ENCODE measurements around the gene TASOR.

The TASOR gene

DNA sequence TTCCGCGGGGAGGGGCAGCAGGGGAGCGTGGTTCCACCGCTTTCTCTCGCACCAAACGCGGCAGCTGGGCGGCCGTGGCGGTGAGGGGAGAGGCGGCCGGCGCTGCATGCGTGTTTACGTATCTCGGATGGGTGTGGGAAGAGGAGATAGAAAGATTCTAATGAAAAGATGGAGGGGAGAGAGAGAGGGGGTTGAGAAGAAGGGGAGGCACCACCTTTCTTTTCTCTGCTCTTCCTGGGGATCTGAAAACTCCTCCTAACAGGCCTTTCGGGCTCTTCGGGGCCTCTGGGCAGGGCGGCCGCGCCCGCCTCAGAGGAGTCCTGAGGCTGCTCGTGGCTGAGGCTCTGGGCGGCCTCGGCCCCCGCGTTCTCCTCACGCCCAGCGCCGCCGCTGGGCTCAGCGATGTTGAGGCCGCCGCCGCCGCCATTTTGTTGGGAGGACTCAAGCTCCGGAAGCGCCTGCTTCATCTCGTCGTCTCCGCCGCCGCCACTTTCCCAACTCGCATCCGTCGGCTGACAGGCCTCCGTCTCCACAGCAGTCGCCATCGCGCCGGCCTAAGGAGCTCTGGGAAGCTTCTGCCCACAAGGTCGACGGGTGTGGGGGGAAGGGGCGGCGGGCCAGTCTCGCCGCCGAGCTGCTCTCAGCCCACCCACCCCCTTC is 473 bp downstream of the TASOR start:
- DNase-seq (ENCODE audit: low read depth in 1 of 2, low spot score in 1 of 2), result peak; percentile 57 to 62

DNA sequence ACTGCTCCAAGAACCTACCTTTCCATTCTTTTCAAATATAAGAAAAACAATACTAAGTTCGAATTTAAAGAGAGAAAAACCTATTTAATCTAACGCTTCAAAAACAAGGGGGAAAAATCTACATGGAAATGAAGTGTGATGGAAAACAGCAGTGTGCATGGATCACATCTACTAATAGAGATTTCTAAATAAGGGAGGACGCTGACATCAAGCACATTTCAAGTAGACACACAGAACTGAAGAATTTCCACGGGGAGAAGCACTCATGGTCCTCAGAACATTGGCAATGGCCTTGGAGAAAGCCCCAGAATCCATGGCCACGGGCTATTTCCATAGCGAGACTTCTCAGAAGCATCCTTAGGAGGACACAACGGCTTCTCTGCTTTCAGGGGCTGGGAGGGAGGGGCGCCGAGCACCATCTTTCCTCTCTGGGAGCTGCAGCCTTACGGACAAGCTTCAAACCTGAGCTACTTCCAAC is 1.0 kb downstream of the TASOR start:
- DNase-seq (ENCODE audit: low read depth in 1 of 2, low spot score in 1 of 2), result no peak

DNA sequence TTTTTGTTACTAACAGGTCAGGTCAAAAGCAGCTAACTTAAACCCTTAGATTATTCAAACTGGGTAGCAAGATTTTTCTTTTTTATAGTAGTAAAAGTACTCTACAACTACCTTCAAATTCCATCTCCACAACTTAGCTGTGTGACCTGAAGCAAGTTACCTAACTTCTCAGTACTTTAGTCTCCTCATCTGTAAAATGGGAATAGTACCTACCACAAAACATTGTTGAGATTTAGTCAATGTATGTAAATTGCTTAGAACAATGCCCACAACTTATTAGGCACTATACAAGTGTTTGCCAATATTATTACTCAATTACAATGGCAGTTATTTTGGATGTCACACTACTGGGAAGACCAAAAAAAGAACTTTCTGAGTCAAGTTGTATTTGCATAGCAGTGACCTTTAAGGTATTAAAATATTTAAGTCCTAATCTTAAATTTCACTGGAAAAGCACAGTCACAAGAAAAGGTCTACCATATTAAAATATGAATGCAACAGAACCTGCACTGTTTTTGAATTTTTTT is 2.9 kb downstream of the TASOR start:
- no peak for DNase-seq (ENCODE audit: low read depth in 1 of 2, low spot score in 1 of 2)

DNA sequence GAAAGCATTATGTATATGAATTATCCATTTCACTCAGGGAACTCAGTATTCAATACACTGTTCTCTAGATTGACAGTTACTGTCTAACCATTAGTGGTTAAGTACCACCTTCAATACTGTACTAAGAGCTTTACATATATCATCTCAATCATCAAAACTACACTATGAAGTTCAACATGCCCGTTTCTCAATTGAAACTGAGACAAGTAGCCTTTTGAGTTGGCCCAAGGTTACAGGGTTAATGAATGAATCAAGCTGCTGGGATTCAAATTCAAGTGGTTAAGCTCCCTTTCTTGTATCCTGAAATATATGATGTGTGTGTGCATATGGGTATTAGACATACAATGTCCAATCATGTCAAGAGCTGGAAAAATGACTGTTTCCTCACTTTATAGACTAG is 5.8 kb downstream of the TASOR start:
- no peak for DNase-seq (ENCODE audit: low read depth in 1 of 2, low spot score in 1 of 2)

DNA sequence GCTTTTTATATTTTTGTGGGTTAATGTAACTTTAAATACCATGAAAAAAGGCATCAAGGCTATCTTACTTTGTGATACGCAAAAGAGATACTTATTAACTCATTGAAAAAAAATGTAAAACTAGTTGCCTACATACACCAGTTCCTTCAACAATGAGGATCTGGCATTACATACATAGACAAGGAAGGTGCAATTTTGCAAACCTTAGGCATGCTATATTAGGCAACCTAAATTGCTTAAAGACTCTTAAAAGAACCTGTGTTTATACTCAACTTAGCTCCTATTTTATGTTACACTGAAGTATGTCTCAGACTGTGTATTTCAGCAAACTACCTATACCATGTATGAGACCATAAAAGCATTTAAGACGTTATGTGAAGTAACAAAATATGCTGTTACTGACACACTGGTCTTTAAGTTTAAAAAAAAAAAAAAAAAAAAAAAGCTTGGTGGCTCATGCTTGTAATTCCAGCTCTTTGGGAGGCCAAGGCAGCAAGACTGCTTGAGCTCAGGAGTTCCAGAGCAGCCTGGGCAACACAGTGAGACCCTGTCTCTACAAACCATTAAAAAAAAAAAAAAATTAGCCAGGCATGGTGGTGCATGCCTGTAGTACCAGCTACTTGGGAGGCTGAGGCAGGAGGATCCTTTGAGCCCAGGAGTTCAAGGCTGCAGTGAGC is 9.1 kb downstream of the TASOR start:
- DNase-seq (ENCODE audit: low read depth in 1 of 2, low spot score in 1 of 2), result no peak

DNA sequence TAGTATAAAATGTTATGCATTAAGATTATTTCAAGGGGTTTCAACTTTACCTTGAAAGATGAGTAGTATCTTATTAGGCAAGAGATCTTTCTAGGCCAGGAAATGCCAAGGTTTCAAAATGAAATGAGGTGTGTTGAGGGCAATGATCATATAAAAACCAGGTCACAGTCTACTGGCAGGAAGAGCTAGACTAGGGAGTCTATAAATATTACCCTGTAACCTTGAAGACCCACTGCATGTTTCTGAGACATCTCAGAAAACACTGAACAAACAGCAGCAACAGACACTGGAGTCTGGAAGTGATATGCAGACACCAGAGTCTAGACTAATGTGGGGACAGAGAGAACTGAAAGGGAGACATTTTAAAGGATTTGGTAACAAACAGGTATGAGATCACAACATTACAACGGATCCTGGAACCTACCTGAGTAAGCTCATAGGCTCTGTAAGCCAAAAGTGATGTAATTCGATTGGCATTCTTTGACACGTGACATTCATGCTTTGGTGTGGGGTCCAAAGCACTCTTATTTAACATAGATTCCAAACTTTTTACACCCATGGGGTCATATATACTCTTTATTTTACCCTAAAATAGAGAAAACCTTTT is 15.0 kb downstream of the TASOR start:
- DNase-seq (ENCODE audit: low read depth in 1 of 2, low spot score in 1 of 2), result no peak

DNA sequence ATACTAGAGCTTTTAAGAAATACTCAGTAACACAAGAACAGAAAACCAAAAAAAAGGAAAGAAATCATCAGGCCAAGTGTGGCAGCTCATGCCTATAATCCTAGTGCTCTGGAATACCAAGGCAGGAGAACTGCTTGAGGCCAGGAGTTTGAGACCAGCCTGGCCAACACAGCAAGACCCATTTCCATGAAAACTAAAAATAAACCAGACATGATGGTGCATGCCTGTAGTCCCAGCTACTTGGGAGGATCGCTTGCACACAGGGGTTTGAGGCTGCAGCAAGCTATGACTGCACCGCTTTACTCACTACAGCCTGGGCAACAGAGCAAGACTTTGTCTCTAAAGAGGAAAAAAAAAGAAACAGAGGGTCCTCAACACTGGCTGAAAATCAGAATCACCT is 18.2 kb downstream of the TASOR start:
- DNase-seq (ENCODE audit: low read depth in 1 of 2, low spot score in 1 of 2), result no peak

DNA sequence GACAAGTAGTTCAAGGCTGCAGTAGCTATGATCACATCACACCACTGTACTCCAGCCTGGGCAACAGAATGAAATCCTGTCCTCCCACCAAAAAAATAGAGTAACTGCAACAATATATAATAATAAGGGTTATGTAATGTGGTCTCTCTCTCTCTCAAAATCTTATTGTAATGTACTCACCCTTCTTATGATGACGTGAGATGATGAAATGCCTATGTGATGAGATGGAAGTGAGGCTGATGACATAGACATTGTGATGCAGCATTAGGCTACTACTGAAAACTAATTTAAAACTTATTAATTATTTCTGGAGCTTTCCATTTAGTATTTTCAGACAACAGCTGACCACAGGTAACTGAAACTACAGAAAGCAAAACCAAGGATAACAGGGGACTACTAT is 27.4 kb downstream of the TASOR start:
- DNase-seq (ENCODE audit: low read depth in 1 of 2, low spot score in 1 of 2), result no peak

DNA sequence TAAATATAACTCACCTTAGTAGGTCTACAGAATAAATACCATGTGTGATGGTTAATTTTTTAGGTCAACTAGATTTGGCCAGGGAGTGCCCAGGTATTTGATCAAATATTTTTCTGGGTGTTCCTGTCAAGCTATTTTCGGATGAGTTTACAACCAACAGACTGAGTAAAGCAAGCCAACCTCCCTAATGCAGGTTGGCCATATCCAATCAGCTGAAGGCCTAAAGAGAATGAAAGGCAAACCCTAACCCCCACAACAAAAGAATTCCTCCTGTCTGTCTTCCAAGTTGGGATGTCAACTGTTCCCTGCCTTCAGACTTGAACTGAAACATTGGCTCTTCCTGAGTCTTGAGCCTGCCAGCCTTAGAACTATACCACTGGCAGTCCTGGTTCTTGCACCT is 28.6 kb downstream of the TASOR start:
- DNase-seq (ENCODE audit: low read depth in 1 of 2, low spot score in 1 of 2), result no peak

DNA sequence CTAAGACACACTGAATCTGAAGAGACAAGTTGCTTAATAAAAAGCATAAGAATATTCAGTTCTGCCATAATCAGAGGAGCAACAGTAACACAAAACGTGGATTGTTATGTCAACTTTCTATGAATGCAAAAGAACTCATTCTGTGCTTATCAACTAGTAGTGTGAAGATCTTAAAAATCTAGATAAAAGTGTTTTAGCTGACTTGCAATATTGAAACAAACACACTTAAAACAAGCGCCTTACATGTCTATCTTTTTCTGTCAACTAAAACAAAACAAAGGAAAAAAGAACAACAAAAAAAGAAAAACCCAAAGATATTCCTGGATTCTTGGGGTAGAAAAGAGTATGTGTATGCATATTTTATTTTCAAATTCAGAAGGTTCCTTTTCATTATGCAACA is 37.7 kb downstream of the TASOR start:
- DNase-seq (ENCODE audit: low read depth in 1 of 2, low spot score in 1 of 2), result no peak

DNA sequence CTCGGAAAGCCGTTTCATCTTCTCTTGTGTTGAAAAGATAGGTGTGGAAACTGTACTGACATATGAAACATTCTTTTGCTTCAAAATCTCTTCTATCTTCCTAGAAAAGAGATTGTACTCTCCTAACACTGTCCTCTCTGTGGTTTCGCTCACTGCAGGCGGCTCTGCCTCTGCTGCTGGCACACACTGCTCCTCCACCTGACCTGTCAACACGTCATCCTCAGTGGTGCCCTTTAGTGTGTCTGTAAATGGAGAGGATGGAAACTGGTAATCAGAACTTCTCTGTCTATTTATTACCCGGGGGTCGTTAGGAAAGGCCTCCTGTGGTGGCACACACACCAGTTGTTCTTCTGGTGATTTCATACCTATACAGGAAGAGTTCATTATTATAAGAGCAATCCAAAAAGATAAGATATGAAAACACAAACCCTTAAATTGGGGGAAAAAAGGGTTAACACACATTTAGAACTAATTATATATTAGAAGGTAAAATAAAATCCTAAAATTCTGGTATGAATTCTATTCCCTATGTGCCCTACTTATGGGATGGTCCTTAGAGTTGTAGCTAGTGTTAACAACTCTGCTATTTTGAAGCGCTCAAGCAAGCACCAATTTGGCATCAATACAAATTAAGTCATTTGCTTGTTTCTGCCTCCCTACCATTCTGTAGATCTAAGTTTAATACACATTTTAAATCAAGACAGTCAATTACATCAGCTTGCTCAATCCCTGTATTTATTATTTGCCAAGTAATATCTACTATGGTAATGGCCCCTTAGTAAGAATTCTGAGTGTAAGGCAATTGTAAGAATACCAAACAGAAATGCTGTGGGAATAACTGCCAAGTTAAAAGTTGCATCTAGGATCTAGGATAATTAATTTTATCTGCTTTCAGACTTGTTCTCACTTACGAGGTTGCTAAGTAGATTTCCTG is 49.2 kb downstream of the TASOR start:
- DNase-seq (ENCODE audit: low read depth in 1 of 2, low spot score in 1 of 2), result no peak

Measured in stimulated activated CD4-positive, alpha-beta T cell treated with anti-CD3 and anti-CD28 coated beads, Interleukin-15, amount 100 ng/mL, for 1 hour (primary cell).